GM23338 (cell line): ENCODE measurements around the gene IBA57. TPM values are rescaled to one million over a fixed set of nuclear protein-coding genes. Genes with fewer than 3 reads are reported as not detected.

ENCODE experiments used
- ATAC-seq: fragments of 200-7000 bp; cut with Tn5 transposase; 3 replicates; pipeline ENCODE4 v1.9.1; 2020
- DNase-seq: peaks from one replicate; pipeline ENCODE4 v3.0.0-alpha.2; 2015; ENCODE audit warnings: low spot score
- H2AFZ ChIP-seq: fragments of 200-600 bp; sonication (generic); 2 replicates; pipeline ENCODE4 v1.8.0; 2016; ENCODE audit warnings: antibody characterized with exemption, mild to moderate bottlenecking, moderate library complexity
- H3F3A ChIP-seq: fragments of 200-600 bp; sonication (generic); replicated peaks from 2 replicates; pipeline ENCODE4 v1.8.0; 2017; ENCODE audit warnings: antibody characterized with exemption, mixed run types, low read depth
- H3K27ac ChIP-seq: fragments of 200-600 bp; sonication (generic); 2 replicates; pipeline ENCODE4 v1.6.1; 2016; ENCODE audit warnings: low read depth
- H3K27me3 ChIP-seq: fragments of 200-600 bp; sonication (generic); 2 replicates; pipeline ENCODE4 v1.8.0; 2016; ENCODE audit warnings: mild to moderate bottlenecking, mixed run types, moderate library complexity; ENCODE audit not compliant: insufficient read depth
- H3K36me3 ChIP-seq: fragments of 200-600 bp; sonication (generic); 2 replicates; pipeline ENCODE4 v1.8.0; 2016; ENCODE audit warnings: mild to moderate bottlenecking; ENCODE audit not compliant: insufficient read depth
- H3K4me1 ChIP-seq: fragments of 200-600 bp; sonication (generic); 2 replicates; pipeline ENCODE4 v1.8.0; 2016; ENCODE audit warnings: mild to moderate bottlenecking, moderate library complexity; ENCODE audit not compliant: insufficient read depth
- H3K4me2 ChIP-seq: fragments of 200-600 bp; sonication (generic); 2 replicates; pipeline ENCODE4 v1.7.1; 2017; ENCODE audit warnings: mixed run types
- H3K4me3 ChIP-seq: fragments of 200-600 bp; sonication (generic); 2 replicates; pipeline ENCODE4 v1.6.1; 2016; ENCODE audit warnings: mixed run types
- H3K79me2 ChIP-seq: fragments of 200-600 bp; sonication (generic); replicated peaks from 2 replicates; pipeline ENCODE4 v1.8.0; 2017; ENCODE audit warnings: mild to moderate bottlenecking; ENCODE audit not compliant: insufficient read depth
- H3K9me2 ChIP-seq: fragments of 200-600 bp; sonication (generic); 2 replicates; pipeline ENCODE4 v1.8.0; 2017; ENCODE audit not compliant: insufficient read depth
- H4K20me1 ChIP-seq: fragments of 200-600 bp; sonication (generic); replicated peaks from 2 replicates; pipeline ENCODE4 v1.8.0; 2017; ENCODE audit warnings: mild to moderate bottlenecking; ENCODE audit not compliant: insufficient read depth
- H3K27ac Mint-ChIP-seq: 2 replicates; pipeline ENCODE4 v1.8.0; 2020; ENCODE audit warnings: inconsistent platforms, mild to moderate bottlenecking, moderate library complexity, mixed read lengths
- H3K27me3 Mint-ChIP-seq: 3 replicates; pipeline ENCODE4 v1.8.0; 2022; ENCODE audit warnings: low read depth, mild to moderate bottlenecking, moderate library complexity, mixed read lengths, inconsistent platforms; ENCODE audit not compliant: insufficient read depth, poor library complexity
- H3K36me3 Mint-ChIP-seq: 3 replicates; pipeline ENCODE4 v1.8.0; 2021; ENCODE audit warnings: low read depth, mild to moderate bottlenecking, inconsistent platforms, moderate library complexity, mixed read lengths
- H3K4me1 Mint-ChIP-seq: 3 replicates; pipeline ENCODE4 v1.8.0; 2020; ENCODE audit warnings: mild to moderate bottlenecking, inconsistent platforms, mixed read lengths
- H3K4me3 Mint-ChIP-seq: 3 replicates; pipeline ENCODE4 v1.8.0; 2021; ENCODE audit warnings: moderate library complexity, mild to moderate bottlenecking, inconsistent platforms, mixed read lengths
- H3K9me3 Mint-ChIP-seq: 3 replicates; pipeline ENCODE4 v1.8.0; 2020; ENCODE audit warnings: moderate library complexity, mild to moderate bottlenecking, inconsistent platforms, mixed read lengths
- CREB1 ChIP-seq: fragments of 250-450 bp; sonication (Bioruptor Pico); IDR thresholded peaks from 2 replicates; pipeline ENCODE4 v1.5.0; 2020; ENCODE audit warnings: low read depth, mild to moderate bottlenecking, moderate library complexity
- EZH2 ChIP-seq: fragments of 200-600 bp; sonication (generic); IDR thresholded peaks from one replicate; pipeline ENCODE4 v1.8.0; 2017; ENCODE audit warnings: antibody characterized with exemption, mild to moderate bottlenecking, low read depth; ENCODE audit not compliant: unreplicated experiment
- JUNB ChIP-seq: IDR thresholded peaks from one replicate; pipeline ENCODE4 v1.6.1; 2016; ENCODE audit warnings: antibody characterized with exemption; ENCODE audit not compliant: unreplicated experiment
- ZNF331 ChIP-seq: fragments of 250-450 bp; sonication (Bioruptor Pico); IDR thresholded peaks from 2 replicates; pipeline ENCODE4 v1.5.0; 2020; ENCODE audit warnings: low read depth, mild to moderate bottlenecking, moderate library complexity
- polyA plus RNA-seq: library from polyadenylated mRNA; unstranded; fragments of >200 nt; fragmentation: Nextera tagmentation; extraction: Ambion mirVana; gene quantifications from 2 replicates; pipeline ENCODE4 v1.2.1, GENCODE V29; 2016
- total RNA-seq: library from RNA; depleted of rRNA; stranded (reverse); fragments of >200 nt; shearing (Covaris generic); gene quantifications from 2 replicates; pipeline ENCODE4 v1.2.3, GENCODE V29; 2014
- TF ChIP-seq, protein P1 (sequence below): fragments of 250-450 bp; sonication (Bioruptor Pico); IDR thresholded peaks from 2 replicates; pipeline ENCODE4 v1.5.0; 2020; ENCODE audit warnings: mild to moderate bottlenecking, moderate library complexity
- TF ChIP-seq, protein P2 (sequence below): IDR thresholded peaks from one replicate; pipeline ENCODE4 v1.6.1; 2018; ENCODE audit warnings: antibody characterized with exemption; ENCODE audit not compliant: unreplicated experiment
- TF ChIP-seq, protein P3 (sequence below), 2 experiments: fragments of 200-600 bp in 1 of 2; sonication (generic) in 1 of 2; conservative IDR thresholded peaks; 2 replicates each; pipeline versions ENCODE4 v1.5.1 to v1.6.1; 2016 to 2017; ENCODE audit warnings: antibody characterized with exemption in 2 of 2, low read depth in 2 of 2, mild to moderate bottlenecking in 2 of 2, moderate library complexity in 1 of 2

Gene IBA57
- total and polyA plus RNA-seq, 2 experiments from 2014 or later = 1.1 to 10.3 TPM

DNA sequence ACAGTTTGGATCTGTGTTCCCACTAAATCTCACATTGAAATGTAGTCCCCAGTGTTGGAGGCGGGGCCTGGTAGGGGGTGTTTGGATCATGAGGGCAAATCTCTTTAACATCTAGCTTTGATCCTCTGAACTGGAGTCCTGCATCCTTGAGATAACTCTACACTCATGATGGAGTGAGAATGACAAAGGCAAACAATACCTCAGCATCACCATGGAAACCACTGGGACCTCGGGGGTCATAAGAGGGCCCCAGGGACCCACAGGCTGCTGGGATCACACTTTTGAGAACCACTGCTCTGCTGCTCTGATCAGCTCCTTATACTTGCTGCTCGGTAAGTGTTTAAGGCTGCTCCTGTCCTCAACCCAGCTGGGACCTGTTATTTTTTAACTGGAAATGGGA is 28.8 kb downstream of the IBA57 start (continued):
- TF ChIP-seq, protein P1, sequence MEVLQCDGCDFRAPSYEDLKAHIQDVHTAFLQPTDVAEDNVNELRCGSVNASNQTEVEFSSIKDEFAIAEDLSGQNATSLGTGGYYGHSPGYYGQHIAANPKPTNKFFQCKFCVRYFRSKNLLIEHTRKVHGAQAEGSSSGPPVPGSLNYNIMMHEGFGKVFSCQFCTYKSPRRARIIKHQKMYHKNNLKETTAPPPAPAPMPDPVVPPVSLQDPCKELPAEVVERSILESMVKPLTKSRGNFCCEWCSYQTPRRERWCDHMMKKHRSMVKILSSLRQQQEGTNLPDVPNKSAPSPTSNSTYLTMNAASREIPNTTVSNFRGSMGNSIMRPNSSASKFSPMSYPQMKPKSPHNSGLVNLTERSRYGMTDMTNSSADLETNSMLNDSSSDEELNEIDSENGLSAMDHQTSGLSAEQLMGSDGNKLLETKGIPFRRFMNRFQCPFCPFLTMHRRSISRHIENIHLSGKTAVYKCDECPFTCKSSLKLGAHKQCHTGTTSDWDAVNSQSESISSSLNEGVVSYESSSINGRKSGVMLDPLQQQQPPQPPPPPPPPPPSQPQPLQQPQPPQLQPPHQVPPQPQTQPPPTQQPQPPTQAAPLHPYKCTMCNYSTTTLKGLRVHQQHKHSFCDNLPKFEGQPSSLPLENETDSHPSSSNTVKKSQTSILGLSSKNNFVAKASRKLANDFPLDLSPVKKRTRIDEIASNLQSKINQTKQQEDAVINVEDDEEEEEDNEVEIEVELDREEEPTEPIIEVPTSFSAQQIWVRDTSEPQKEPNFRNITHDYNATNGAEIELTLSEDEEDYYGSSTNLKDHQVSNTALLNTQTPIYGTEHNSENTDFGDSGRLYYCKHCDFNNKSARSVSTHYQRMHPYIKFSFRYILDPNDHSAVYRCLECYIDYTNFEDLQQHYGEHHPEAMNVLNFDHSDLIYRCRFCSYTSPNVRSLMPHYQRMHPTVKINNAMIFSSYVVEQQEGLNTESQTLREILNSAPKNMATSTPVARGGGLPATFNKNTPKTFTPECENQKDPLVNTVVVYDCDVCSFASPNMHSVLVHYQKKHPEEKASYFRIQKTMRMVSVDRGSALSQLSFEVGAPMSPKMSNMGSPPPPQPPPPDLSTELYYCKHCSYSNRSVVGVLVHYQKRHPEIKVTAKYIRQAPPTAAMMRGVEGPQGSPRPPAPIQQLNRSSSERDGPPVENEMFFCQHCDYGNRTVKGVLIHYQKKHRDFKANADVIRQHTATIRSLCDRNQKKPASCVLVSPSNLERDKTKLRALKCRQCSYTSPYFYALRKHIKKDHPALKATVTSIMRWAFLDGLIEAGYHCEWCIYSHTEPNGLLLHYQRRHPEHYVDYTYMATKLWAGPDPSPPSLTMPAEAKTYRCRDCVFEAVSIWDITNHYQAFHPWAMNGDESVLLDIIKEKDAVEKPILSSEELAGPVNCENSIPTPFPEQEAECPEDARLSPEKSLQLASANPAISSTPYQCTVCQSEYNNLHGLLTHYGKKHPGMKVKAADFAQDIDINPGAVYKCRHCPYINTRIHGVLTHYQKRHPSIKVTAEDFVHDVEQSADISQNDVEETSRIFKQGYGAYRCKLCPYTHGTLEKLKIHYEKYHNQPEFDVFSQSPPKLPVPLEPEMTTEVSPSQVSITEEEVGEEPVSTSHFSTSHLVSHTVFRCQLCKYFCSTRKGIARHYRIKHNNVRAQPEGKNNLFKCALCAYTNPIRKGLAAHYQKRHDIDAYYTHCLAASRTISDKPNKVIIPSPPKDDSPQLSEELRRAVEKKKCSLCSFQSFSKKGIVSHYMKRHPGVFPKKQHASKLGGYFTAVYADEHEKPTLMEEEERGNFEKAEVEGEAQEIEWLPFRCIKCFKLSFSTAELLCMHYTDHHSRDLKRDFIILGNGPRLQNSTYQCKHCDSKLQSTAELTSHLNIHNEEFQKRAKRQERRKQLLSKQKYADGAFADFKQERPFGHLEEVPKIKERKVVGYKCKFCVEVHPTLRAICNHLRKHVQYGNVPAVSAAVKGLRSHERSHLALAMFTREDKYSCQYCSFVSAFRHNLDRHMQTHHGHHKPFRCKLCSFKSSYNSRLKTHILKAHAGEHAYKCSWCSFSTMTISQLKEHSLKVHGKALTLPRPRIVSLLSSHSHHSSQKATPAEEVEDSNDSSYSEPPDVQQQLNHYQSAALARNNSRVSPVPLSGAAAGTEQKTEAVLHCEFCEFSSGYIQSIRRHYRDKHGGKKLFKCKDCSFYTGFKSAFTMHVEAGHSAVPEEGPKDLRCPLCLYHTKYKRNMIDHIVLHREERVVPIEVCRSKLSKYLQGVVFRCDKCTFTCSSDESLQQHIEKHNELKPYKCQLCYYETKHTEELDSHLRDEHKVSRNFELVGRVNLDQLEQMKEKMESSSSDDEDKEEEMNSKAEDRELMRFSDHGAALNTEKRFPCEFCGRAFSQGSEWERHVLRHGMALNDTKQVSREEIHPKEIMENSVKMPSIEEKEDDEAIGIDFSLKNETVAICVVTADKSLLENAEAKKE (CRISPR knock-in tag) = no peak
- TF ChIP-seq, protein P2, sequence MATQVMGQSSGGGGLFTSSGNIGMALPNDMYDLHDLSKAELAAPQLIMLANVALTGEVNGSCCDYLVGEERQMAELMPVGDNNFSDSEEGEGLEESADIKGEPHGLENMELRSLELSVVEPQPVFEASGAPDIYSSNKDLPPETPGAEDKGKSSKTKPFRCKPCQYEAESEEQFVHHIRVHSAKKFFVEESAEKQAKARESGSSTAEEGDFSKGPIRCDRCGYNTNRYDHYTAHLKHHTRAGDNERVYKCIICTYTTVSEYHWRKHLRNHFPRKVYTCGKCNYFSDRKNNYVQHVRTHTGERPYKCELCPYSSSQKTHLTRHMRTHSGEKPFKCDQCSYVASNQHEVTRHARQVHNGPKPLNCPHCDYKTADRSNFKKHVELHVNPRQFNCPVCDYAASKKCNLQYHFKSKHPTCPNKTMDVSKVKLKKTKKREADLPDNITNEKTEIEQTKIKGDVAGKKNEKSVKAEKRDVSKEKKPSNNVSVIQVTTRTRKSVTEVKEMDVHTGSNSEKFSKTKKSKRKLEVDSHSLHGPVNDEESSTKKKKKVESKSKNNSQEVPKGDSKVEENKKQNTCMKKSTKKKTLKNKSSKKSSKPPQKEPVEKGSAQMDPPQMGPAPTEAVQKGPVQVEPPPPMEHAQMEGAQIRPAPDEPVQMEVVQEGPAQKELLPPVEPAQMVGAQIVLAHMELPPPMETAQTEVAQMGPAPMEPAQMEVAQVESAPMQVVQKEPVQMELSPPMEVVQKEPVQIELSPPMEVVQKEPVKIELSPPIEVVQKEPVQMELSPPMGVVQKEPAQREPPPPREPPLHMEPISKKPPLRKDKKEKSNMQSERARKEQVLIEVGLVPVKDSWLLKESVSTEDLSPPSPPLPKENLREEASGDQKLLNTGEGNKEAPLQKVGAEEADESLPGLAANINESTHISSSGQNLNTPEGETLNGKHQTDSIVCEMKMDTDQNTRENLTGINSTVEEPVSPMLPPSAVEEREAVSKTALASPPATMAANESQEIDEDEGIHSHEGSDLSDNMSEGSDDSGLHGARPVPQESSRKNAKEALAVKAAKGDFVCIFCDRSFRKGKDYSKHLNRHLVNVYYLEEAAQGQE = no peak
- no peak for TF ChIP-seq CREB1 (CRISPR knock-in tag)

DNA sequence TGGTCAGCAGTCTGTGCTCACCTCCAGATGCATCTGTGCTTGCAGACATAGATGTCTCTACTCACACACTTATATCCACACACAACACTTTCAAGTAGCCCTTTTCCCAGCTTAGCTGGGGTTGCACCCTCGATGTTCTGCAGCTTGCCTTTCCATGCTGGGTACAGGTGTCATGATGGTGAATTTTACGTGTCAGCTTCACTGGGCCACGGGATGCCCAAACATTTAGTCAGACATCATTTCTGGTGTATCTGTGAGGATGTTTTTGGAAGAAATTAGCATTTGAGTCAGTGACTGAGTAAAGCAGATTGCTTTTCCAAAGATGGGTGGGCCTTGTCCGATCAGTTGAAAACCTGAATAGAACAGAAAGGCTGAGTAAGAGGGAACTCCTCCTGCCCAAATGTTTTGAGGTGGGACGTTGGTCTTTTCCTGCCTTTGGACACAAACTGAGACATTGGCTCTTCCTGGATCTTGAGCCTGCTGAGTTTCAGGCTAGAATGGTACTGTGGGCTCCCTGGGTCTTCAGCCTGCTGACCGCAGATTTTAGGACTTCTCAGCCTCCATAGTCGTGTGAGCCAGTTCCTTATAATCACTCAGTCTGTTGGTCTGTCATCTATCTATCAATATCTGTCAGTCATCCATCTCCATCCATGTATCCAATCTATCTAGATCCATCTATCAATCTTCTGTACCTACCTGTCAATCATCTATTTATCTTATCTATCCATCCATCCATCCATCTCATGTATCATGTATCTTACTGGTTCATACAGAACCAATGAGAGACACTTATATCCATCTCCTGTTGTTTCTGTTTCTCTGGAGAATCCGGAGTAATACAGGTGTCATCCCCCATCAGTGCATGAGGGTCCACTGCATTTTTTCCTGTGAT is 29.6 kb downstream of the IBA57 start:
- peaks cover 25% of the 10 kb centered on the region for H3K9me3 Mint-ChIP-seq
- Histone ChIP-seq H3K9me2 (0 out of 2 replicates have a peak, but pooled peaks cover 3% of the 10 kb centered on the region), H4K20me1 (no peaks in the 10 kb centered on the region), H3K4me1 (no peaks in the 10 kb centered on the region), H3K79me2 (no peaks in the 10 kb centered on the region), H2AFZ (no peak overlapping the region), H3K4me3 (no peak overlapping the region), H3K36me3 (no peaks in the 10 kb centered on the region), H3K27me3 (no peaks in the 10 kb centered on the region), H3K27ac (no peak overlapping the region), H3F3A (no peaks in the 10 kb centered on the region), H3K4me2 (no peak overlapping the region)
- DNase-seq (no peak), ATAC-seq (no peak)
- peaks cover 18% of the 10 kb centered on the region for H3K36me3 Mint-ChIP-seq
- no peak overlapping the region for H3K27ac Mint-ChIP-seq
- peaks cover 4% of the 10 kb centered on the region for H3K27me3 Mint-ChIP-seq
- no peak overlapping the region for H3K4me3 Mint-ChIP-seq
- H3K4me1 Mint-ChIP-seq = no peaks in the 10 kb centered on the region; the same call in 2 of the 3 replicates
- TF ChIP-seq EZH2 (no peak), ZNF331 (CRISPR knock-in tag) (no peak), JUNB (no peak)
- TF ChIP-seq, protein P3, sequence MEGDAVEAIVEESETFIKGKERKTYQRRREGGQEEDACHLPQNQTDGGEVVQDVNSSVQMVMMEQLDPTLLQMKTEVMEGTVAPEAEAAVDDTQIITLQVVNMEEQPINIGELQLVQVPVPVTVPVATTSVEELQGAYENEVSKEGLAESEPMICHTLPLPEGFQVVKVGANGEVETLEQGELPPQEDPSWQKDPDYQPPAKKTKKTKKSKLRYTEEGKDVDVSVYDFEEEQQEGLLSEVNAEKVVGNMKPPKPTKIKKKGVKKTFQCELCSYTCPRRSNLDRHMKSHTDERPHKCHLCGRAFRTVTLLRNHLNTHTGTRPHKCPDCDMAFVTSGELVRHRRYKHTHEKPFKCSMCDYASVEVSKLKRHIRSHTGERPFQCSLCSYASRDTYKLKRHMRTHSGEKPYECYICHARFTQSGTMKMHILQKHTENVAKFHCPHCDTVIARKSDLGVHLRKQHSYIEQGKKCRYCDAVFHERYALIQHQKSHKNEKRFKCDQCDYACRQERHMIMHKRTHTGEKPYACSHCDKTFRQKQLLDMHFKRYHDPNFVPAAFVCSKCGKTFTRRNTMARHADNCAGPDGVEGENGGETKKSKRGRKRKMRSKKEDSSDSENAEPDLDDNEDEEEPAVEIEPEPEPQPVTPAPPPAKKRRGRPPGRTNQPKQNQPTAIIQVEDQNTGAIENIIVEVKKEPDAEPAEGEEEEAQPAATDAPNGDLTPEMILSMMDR (conservative IDR thresholded peaks at IDR 0.05; ENCODE audit: low read depth in 2 of 2) = no peak
